HepG2 (cell line): Measurements from ENCODE around the gene SOCS1. TPM values are rescaled to one million over a fixed set of nuclear protein-coding genes. Genes with fewer than 3 reads are reported as not detected.

Source experiments
- ATAC-seq: fragments of 200-7000 bp; cut with Tn5 transposase; 3 replicates; pipeline ENCODE4 v1.9.1; 2020; ENCODE audit warnings: mild to moderate bottlenecking, moderate library complexity
- BruUV-seq: library from RNA; stranded (reverse); fragments of 400-500 nt; replicated peaks from 2 replicates; lab custom pipeline; 2021; lab: Mats Ljungman, UMichigan
- CTCF ChIA-PET: fragments of 300-600 bp; formaldehyde crosslinking; extraction: SDS; loops from one replicate; lab custom pipeline; 2021; ENCODE audit warnings: low total read pairs, inconsistent platforms, low intra/inter-chr PET ratio; lab: Yijun Ruan, JAX
- POLR2A ChIA-PET: fragments of 350-600 bp; sonication (Branson Sonifier 250); formaldehyde crosslinking; loops from one replicate; lab custom pipeline; 2020; ENCODE audit warnings: antibody characterized with exemption, inconsistent platforms; lab: Yijun Ruan, JAX
- DNase-seq: peaks from one replicate; pipeline ENCODE4 v3.0.0-alpha.2; 2015; ENCODE audit warnings: low spot score
- FAIRE-seq: peaks from 3 replicates; lab custom pipeline; 2011; peaks lifted over from hg19 to GRCh38; lab: Jason Lieb, UNC
- H2AFZ ChIP-seq: one replicate; pipeline ENCODE4 v1.6.1; 2011; ENCODE audit warnings: low read length, inconsistent platforms
- H3K27ac ChIP-seq: fragments of 300-600 bp; 3 replicates; pipeline ENCODE4 v1.8.0; 2011; ENCODE audit warnings: mixed run types, mild to moderate bottlenecking, mixed read lengths, low read length, inconsistent platforms; ENCODE audit not compliant: insufficient read depth; ENCODE audit errors: extremely low read length
- H3K27me3 ChIP-seq, 2 experiments: fragments of 200-600 bp in 1 of 2; 2 replicates in 1 of 2; 3 replicates in 1 of 2; pipeline versions ENCODE4 v1.6.0 to v1.8.0; 2011; ENCODE audit warnings: low read length in 2 of 2, mild to moderate bottlenecking in 2 of 2, moderate library complexity in 2 of 2, inconsistent platforms in 1 of 2; ENCODE audit not compliant: insufficient read depth in 2 of 2, control insufficient read depth in 1 of 2
- H3K36me3 ChIP-seq, 2 experiments: fragments of 200-600 bp in 1 of 2; replicated peaks in 1 of 2; 2 replicates in 1 of 2; 3 replicates in 1 of 2; pipeline versions ENCODE4 v1.5.1 to v1.8.0; 2011; ENCODE audit warnings: low read length in 2 of 2, inconsistent platforms in 1 of 2; ENCODE audit not compliant: insufficient read depth in 2 of 2, control insufficient read depth in 1 of 2
- H3K4me1 ChIP-seq: 2 replicates; pipeline ENCODE4 v1.5.1; 2012; ENCODE audit warnings: low read length, inconsistent platforms; ENCODE audit not compliant: insufficient read depth
- H3K4me2 ChIP-seq: 2 replicates; pipeline ENCODE4 v1.6.0; 2011; ENCODE audit warnings: low read depth, low read length, inconsistent platforms
- H3K4me3 ChIP-seq, 3 experiments: fragments of 200-600 bp in 1 of 3; sonication (generic), shearing (Covaris generic) in 1 of 3; replicated peaks in 1 of 3; 2 replicates each; pipeline ENCODE4 v1.5.1; 2011 to 2016; ENCODE audit warnings: low read length in 3 of 3, inconsistent platforms in 2 of 3, low read depth in 2 of 3, mild to moderate bottlenecking in 2 of 3, control low read depth in 1 of 3, mixed read lengths in 1 of 3; ENCODE audit not compliant: insufficient read depth in 1 of 3
- H3K79me2 ChIP-seq: one replicate; pipeline ENCODE4 v1.6.1; 2011; ENCODE audit warnings: low read length, inconsistent platforms; ENCODE audit not compliant: insufficient read depth
- H3K9ac ChIP-seq: 2 replicates; pipeline ENCODE4 v1.6.0; 2011; ENCODE audit warnings: mild to moderate bottlenecking, low read depth, low read length, inconsistent platforms; ENCODE audit not compliant: insufficient read depth
- H3K9me3 ChIP-seq: 2 replicates; pipeline ENCODE4 v1.5.1; 2012; ENCODE audit warnings: mild to moderate bottlenecking, low read length
- H4K20me1 ChIP-seq: 2 replicates; pipeline ENCODE4 v1.6.0; 2011; ENCODE audit warnings: inconsistent platforms, mild to moderate bottlenecking, low read length, moderate library complexity; ENCODE audit not compliant: insufficient read depth
- MIER3 ChIP-seq: IDR thresholded peaks from 2 replicates; pipeline ENCODE4 v1.6.1; 2016; ENCODE audit warnings: missing compliant biosample characterization, borderline replicate concordance
- MYC ChIP-seq: sonication (generic); formaldehyde crosslinking; IDR thresholded peaks from 2 replicates; pipeline ENCODE4 v1.9.0; 2021; ENCODE audit warnings: missing genetic modification reagents, borderline replicate concordance
- NFIB ChIP-seq: sonication (generic); formaldehyde crosslinking; IDR thresholded peaks from 2 replicates; pipeline ENCODE4 v1.9.0; 2021; ENCODE audit warnings: missing genetic modification reagents, mild to moderate bottlenecking, borderline replicate concordance
- NFKB2 ChIP-seq: sonication (generic); formaldehyde crosslinking; IDR thresholded peaks from 2 replicates; pipeline ENCODE4 v1.4.0; 2020; ENCODE audit warnings: missing genetic modification reagents, borderline replicate concordance
- NR3C1 ChIP-seq: sonication (generic); formaldehyde crosslinking; IDR thresholded peaks from 2 replicates; pipeline ENCODE4 v1.4.0; 2020; ENCODE audit warnings: missing genetic modification reagents
- POLR2A ChIP-seq, 2 experiments: IDR thresholded peaks; 2 replicates each; pipeline ENCODE4 v1.6.1; 2011; ENCODE audit warnings: low read depth in 2 of 2, low read length in 2 of 2, mild to moderate bottlenecking in 1 of 2, moderate library complexity in 1 of 2; ENCODE audit not compliant: insufficient read depth in 1 of 2
- RELA ChIP-seq: sonication (generic); formaldehyde crosslinking; IDR thresholded peaks from 2 replicates; pipeline ENCODE4 v1.4.0; 2020; ENCODE audit warnings: missing genetic modification reagents
- TBL1XR1 ChIP-seq: fragments of 150-350 bp; IDR thresholded peaks from 2 replicates; pipeline ENCODE4 v1.6.1; 2014; ENCODE audit warnings: borderline replicate concordance, low read length; ENCODE audit not compliant: partially characterized antibody
- TMF1 ChIP-seq: sonication (generic); formaldehyde crosslinking; IDR thresholded peaks from 2 replicates; pipeline ENCODE4 v1.8.1; 2022; ENCODE audit warnings: low read depth, missing genetic modification reagents
- ZFP36 ChIP-seq: fragments of 150-350 bp; IDR thresholded peaks from 2 replicates; pipeline ENCODE4 v1.6.1; 2018; ENCODE audit warnings: borderline replicate concordance, low read length, low read depth; ENCODE audit not compliant: partially characterized antibody
- ZNF136 ChIP-seq: sonication (generic); formaldehyde crosslinking; IDR thresholded peaks from 2 replicates; pipeline ENCODE4 v1.8.1; 2022; ENCODE audit warnings: low read depth, mild to moderate bottlenecking, moderate library complexity, missing genetic modification reagents
- ZNF138 ChIP-seq: sonication (generic); formaldehyde crosslinking; IDR thresholded peaks from 2 replicates; pipeline ENCODE4 v1.5.0; 2020; ENCODE audit warnings: mild to moderate bottlenecking, low read depth, missing genetic modification reagents
- ZNF205 ChIP-seq: IDR thresholded peaks from 2 replicates; pipeline ENCODE4 v1.6.1; 2018; ENCODE audit warnings: missing biosample characterization, missing genetic modification reagents
- ZNF224 ChIP-seq: sonication (generic); formaldehyde crosslinking; IDR thresholded peaks from 2 replicates; pipeline ENCODE4 v1.5.0; 2020; ENCODE audit warnings: mild to moderate bottlenecking, missing genetic modification reagents
- ZNF34 ChIP-seq: sonication (generic); formaldehyde crosslinking; IDR thresholded peaks from 2 replicates; pipeline ENCODE4 v1.4.0; 2020; ENCODE audit warnings: mild to moderate bottlenecking, missing genetic modification reagents, borderline replicate concordance
- ZNF382 ChIP-seq: sonication (generic); formaldehyde crosslinking; IDR thresholded peaks from 2 replicates; pipeline ENCODE4 v1.5.0; 2020; ENCODE audit warnings: missing genetic modification reagents, mild to moderate bottlenecking, borderline replicate concordance
- ZNF562 ChIP-seq: sonication (generic); formaldehyde crosslinking; IDR thresholded peaks from 2 replicates; pipeline ENCODE4 v1.8.0; 2022; ENCODE audit warnings: missing genetic modification reagents, borderline replicate concordance
- ZNF564 ChIP-seq: sonication (generic); formaldehyde crosslinking; IDR thresholded peaks from 2 replicates; pipeline ENCODE4 v1.8.1; 2023; ENCODE audit warnings: mild to moderate bottlenecking, missing genetic modification reagents
- WGBS: methylation state at CpG from one replicate; pipeline ENCODE4 v1.1.6; 2017; ENCODE audit warnings: low lambda C conversion rate; 5-methylcytosine and 5-hydroxymethylcytosine counted together
- in situ Hi-C: cut with HindIII; loops from 2 replicates; pipeline ENCODE4 v1.10.0; 2017; ENCODE audit warnings: low pct_unique_long_range_greater_than_20kb; ENCODE audit not compliant: extremely low pct_ligation_motif_present
- intact Hi-C: fragments of 100-400 bp; cut with micrococcal nuclease; formaldehyde crosslinking; loops from one replicate; pipeline ENCODE4 v1.10.0; 2022; ENCODE audit not compliant: unreplicated experiment
- polyA plus RNA-seq, 8 experiments: library from polyadenylated mRNA; depleted of rRNA in 3 of 8; stranded (reverse) in 7 of 8; unstranded in 1 of 8; fragments of >200 nt; fragmentation: Illumina TruSeq in 4 of 8; extraction: Trizol in 4 of 8; gene quantifications; 2 replicates each; pipeline versions ENCODE4 v1.2.1 to v1.2.3, GENCODE V29; 2011 to 2016; ENCODE audit warnings: low read depth in 4 of 8, missing spikeins in 1 of 8, mixed read lengths in 1 of 8; ENCODE audit not compliant: insufficient read depth in 1 of 8
- total RNA-seq, 5 experiments: library from RNA; depleted of rRNA; stranded (reverse); fragments of >200 nt; fragmentation: Illumina TruSeq; extraction: Trizol; gene quantifications; 2 replicates each; pipeline ENCODE4 v1.2.3, GENCODE V29; 2016; ENCODE audit warnings: low read depth in 1 of 5
- TF ChIP-seq, protein P1 (sequence below): sonication (generic); formaldehyde crosslinking; IDR thresholded peaks from 2 replicates; pipeline ENCODE4 v1.5.0; 2020; ENCODE audit warnings: mild to moderate bottlenecking, missing genetic modification reagents
- TF ChIP-seq, protein P2 (sequence below): sonication (generic); formaldehyde crosslinking; IDR thresholded peaks from 2 replicates; pipeline ENCODE4 v1.8.0; 2022; ENCODE audit warnings: mild to moderate bottlenecking, missing genetic modification reagents; ENCODE audit not compliant: insufficient replicate concordance
- TF ChIP-seq, protein P3 (sequence below): sonication (generic); formaldehyde crosslinking; IDR thresholded peaks from 2 replicates; pipeline ENCODE4 v1.4.0; 2020; ENCODE audit warnings: missing genetic modification reagents

The SOCS1 gene
- total and polyA plus RNA-seq, 2 of the 13 experiments (the other 11 are each of a cell fraction or from before 2014, with no cell fraction given), result 5.3 to 6.3 TPM

DNA sequence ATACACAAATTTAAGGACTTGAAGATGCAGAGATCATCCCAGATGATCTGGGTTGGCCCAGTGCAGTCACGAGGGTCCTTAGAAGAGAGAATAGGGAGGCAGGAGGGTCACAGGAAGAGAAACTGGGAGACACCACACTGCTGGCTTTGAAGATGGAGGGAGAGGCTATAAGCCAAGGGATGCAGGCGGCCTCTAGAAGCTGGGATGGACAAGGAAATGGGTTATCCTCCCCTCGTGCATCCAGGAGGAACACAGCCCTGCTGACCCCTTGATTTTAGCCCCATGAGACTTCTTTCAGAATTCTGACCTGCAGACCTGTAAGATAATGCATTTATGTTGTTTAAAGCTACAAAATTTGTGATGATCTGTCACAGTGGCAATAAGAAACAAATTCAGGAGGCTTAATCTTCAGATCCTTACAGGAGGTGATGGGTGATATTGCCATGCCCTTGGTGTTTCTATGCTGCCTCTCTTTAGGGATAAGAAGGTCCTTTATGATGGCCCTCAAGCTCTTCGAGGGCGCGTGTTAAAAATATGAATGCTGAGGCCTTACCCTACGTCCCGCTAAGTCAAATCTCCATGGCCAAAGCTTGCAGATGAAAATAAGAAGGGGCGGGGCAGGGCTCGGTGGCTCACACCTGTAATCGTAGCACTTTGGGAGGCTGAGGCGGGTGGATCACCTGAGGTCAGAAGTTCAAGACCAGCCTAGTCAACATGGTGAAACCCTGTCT lies 21.8 kb upstream of the SOCS1 start:
- intact Hi-C loops (loop anchor here (2.0 kb wide), 2 partner anchors 21 to 29 kb away; partner anchors contain the start of gene SOCS1), in situ Hi-C loops (no loop called here)
- H3K36me3 ChIP-seq, result no peaks in the 10 kb centered on the region
- no peaks in the 10 kb centered on the region for H4K20me1 ChIP-seq
- H3K4me3 ChIP-seq, result no peak overlapping the region
- no peak overlapping the region for H3K4me2 ChIP-seq
- no peak overlapping the region for H3K9ac ChIP-seq
- BruUV-seq, result no TSS peak
- ChIA-PET POLR2A (interaction anchor here (0.6 to 14.0 kb wide), 5 partner anchors 19 to 93 kb away, joined by 3 to 351 read pairs (median 45); partner anchors contain the start of gene SOCS1), CTCF (no interaction called here)
- H3K4me1 ChIP-seq, result peaks cover 98% of the 10 kb centered on the region
- peak overlapping the region; percentile 97 for H3K27ac ChIP-seq
- FAIRE-seq, result no peak
- no peak for DNase-seq
- no peaks in the 10 kb centered on the region for H3K79me2 ChIP-seq
- H3K27me3 ChIP-seq, result no peaks in the 10 kb centered on the region
- ATAC-seq, result no peak
- 94% methylated on average over 12 of the region's 12 CpGs for WGBS
- H2AFZ ChIP-seq, result no peak overlapping the region
- no peaks in the 10 kb centered on the region for H3K9me3 ChIP-seq
- TF ChIP-seq ZNF205 (CRISPR knock-in tag), result no peak
- TF ChIP-seq POLR2A (IDR thresholded peaks at IDR 0.05; ENCODE audit: insufficient read depth in 1 of 2, low read depth in 2 of 2, low read length in 2 of 2), result no peak
- no peak for TF ChIP-seq MIER3
- TF ChIP-seq ZNF138, result peak; percentile 69; the same call in 1 of the 2 replicates
- TF ChIP-seq ZNF34 (CRISPR knock-in tag), result no peak
- TF ChIP-seq ZNF136 (CRISPR knock-in tag), result no peak
- no peak for TF ChIP-seq ZFP36
- TF ChIP-seq, protein P1, sequence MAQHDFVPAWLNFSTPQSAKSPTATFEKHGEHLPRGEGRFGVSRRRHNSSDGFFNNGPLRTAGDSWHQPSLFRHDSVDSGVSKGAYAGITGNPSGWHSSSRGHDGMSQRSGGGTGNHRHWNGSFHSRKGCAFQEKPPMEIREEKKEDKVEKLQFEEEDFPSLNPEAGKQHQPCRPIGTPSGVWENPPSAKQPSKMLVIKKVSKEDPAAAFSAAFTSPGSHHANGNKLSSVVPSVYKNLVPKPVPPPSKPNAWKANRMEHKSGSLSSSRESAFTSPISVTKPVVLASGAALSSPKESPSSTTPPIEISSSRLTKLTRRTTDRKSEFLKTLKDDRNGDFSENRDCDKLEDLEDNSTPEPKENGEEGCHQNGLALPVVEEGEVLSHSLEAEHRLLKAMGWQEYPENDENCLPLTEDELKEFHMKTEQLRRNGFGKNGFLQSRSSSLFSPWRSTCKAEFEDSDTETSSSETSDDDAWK (CRISPR knock-in tag), result no peak
- TF ChIP-seq, protein P2, sequence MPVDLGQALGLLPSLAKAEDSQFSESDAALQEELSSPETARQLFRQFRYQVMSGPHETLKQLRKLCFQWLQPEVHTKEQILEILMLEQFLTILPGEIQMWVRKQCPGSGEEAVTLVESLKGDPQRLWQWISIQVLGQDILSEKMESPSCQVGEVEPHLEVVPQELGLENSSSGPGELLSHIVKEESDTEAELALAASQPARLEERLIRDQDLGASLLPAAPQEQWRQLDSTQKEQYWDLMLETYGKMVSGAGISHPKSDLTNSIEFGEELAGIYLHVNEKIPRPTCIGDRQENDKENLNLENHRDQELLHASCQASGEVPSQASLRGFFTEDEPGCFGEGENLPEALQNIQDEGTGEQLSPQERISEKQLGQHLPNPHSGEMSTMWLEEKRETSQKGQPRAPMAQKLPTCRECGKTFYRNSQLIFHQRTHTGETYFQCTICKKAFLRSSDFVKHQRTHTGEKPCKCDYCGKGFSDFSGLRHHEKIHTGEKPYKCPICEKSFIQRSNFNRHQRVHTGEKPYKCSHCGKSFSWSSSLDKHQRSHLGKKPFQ (CRISPR knock-in tag), result no peak
- no peak for TF ChIP-seq ZNF382
- TF ChIP-seq ZNF564 (CRISPR knock-in tag), result no peak
- TF ChIP-seq ZNF562, result no peak
- no peak for TF ChIP-seq NFKB2 (CRISPR knock-in tag)
- TF ChIP-seq NFIB, result no peak
- no peak for TF ChIP-seq TMF1 (CRISPR knock-in tag)
- TF ChIP-seq TBL1XR1, result no peak
- no peak for TF ChIP-seq MYC (CRISPR knock-in tag)
- TF ChIP-seq RELA (CRISPR knock-in tag), result no peak
- no peak for TF ChIP-seq ZNF224 (CRISPR knock-in tag)
- TF ChIP-seq, protein P3, sequence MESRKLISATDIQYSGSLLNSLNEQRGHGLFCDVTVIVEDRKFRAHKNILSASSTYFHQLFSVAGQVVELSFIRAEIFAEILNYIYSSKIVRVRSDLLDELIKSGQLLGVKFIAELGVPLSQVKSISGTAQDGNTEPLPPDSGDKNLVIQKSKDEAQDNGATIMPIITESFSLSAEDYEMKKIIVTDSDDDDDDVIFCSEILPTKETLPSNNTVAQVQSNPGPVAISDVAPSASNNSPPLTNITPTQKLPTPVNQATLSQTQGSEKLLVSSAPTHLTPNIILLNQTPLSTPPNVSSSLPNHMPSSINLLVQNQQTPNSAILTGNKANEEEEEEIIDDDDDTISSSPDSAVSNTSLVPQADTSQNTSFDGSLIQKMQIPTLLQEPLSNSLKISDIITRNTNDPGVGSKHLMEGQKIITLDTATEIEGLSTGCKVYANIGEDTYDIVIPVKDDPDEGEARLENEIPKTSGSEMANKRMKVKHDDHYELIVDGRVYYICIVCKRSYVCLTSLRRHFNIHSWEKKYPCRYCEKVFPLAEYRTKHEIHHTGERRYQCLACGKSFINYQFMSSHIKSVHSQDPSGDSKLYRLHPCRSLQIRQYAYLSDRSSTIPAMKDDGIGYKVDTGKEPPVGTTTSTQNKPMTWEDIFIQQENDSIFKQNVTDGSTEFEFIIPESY (CRISPR knock-in tag), result no peak
- TF ChIP-seq NR3C1, result no peak
